Measurements from ENCODE around the gene AKAP1.

- TF ChIP-seq, protein P1, sequence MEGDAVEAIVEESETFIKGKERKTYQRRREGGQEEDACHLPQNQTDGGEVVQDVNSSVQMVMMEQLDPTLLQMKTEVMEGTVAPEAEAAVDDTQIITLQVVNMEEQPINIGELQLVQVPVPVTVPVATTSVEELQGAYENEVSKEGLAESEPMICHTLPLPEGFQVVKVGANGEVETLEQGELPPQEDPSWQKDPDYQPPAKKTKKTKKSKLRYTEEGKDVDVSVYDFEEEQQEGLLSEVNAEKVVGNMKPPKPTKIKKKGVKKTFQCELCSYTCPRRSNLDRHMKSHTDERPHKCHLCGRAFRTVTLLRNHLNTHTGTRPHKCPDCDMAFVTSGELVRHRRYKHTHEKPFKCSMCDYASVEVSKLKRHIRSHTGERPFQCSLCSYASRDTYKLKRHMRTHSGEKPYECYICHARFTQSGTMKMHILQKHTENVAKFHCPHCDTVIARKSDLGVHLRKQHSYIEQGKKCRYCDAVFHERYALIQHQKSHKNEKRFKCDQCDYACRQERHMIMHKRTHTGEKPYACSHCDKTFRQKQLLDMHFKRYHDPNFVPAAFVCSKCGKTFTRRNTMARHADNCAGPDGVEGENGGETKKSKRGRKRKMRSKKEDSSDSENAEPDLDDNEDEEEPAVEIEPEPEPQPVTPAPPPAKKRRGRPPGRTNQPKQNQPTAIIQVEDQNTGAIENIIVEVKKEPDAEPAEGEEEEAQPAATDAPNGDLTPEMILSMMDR (IDR thresholded peaks at IDR 0.05), result no peak
- TF ChIP-seq JUND (IDR thresholded peaks at IDR 0.05) (no peak), MAX (IDR thresholded peaks at IDR 0.05; ENCODE audit: low read depth) (no peak), TCF12 (IDR thresholded peaks at IDR 0.05) (no peak), TEAD4 (IDR thresholded peaks at IDR 0.05; ENCODE audit: borderline replicate concordance, insufficient read depth) (no peak), REST (IDR thresholded peaks at IDR 0.05; ENCODE audit: low read depth, low read length) (no peak)
- TF ChIP-seq, protein P2, sequence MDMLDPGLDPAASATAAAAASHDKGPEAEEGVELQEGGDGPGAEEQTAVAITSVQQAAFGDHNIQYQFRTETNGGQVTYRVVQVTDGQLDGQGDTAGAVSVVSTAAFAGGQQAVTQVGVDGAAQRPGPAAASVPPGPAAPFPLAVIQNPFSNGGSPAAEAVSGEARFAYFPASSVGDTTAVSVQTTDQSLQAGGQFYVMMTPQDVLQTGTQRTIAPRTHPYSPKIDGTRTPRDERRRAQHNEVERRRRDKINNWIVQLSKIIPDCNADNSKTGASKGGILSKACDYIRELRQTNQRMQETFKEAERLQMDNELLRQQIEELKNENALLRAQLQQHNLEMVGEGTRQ (IDR thresholded peaks at IDR 0.05; ENCODE audit: borderline replicate concordance, low read depth, low read length), result no peak
These were observed 39.0 kb upstream of the AKAP1 start for GRCh38 chr17:57045868-57046704.

Data from SK-N-SH (cell line).